Left hindlimb (tissue), 1 donor: ENCODE data around the gene ARL17B.
"Not testable (repeated sequence)": the region's sequence is repeated elsewhere in the genome, so short reads cannot be mapped to it uniquely, and the experiment has no call there.

ENCODE experiments used
- DNase-seq: peaks from one replicate; pipeline ENCODE4 v3.0.0-alpha.2; 2018

Gene ARL17B

GRCh38 chr17:46244949-46245768, 116.4 kb downstream of the ARL17B start:
- DNase-seq = not testable (repeated sequence)

- DNase-seq = not testable (repeated sequence)
Observed at GRCh38 chr17:46244339-46244913, 117.1 kb downstream of the ARL17B start.

- not testable (repeated sequence) for DNase-seq
Observed at GRCh38 chr17:46243928-46244327, 117.6 kb downstream of the ARL17B start.

GRCh38 chr17:46243505-46243904, 118.1 kb downstream of the ARL17B start:
- not testable (repeated sequence) for DNase-seq

GRCh38 chr17:46231359-46231758, 130.2 kb downstream of the ARL17B start:
- not testable (repeated sequence) for DNase-seq

GRCh38 chr17:46225274-46225794, 136.2 kb downstream of the ARL17B start:
- peak; percentile 95 for DNase-seq

- peak; percentile 45 for DNase-seq
Observed at GRCh38 chr17:46224864-46225263, 136.7 kb downstream of the ARL17B start.
